ENCODE results near the gene HHAT.

GRCh38 chr1:210372491-210372890, 43.8 kb downstream of the HHAT start:
- TF ChIP-seq, protein P1, sequence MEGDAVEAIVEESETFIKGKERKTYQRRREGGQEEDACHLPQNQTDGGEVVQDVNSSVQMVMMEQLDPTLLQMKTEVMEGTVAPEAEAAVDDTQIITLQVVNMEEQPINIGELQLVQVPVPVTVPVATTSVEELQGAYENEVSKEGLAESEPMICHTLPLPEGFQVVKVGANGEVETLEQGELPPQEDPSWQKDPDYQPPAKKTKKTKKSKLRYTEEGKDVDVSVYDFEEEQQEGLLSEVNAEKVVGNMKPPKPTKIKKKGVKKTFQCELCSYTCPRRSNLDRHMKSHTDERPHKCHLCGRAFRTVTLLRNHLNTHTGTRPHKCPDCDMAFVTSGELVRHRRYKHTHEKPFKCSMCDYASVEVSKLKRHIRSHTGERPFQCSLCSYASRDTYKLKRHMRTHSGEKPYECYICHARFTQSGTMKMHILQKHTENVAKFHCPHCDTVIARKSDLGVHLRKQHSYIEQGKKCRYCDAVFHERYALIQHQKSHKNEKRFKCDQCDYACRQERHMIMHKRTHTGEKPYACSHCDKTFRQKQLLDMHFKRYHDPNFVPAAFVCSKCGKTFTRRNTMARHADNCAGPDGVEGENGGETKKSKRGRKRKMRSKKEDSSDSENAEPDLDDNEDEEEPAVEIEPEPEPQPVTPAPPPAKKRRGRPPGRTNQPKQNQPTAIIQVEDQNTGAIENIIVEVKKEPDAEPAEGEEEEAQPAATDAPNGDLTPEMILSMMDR (conservative IDR thresholded peaks at IDR 0.05) = no peak
- no peak for TF ChIP-seq ZFX (IDR thresholded peaks at IDR 0.05)
